ENCODE results near the gene CFAP221.

- TF ChIP-seq POLR2A (IDR thresholded peaks at IDR 0.05) (no peak), CTCF (IDR thresholded peaks at IDR 0.05) (no peak), EP300 (IDR thresholded peaks at IDR 0.05) (no peak)
Measured at GRCh38 chr2:119518401-119519056, 25.7 kb upstream of the CFAP221 start.
